GM23338 (cell line): Measurements from ENCODE around the gene SNN. TPM values are rescaled to one million over a fixed set of nuclear protein-coding genes. Genes with fewer than 3 reads are reported as not detected.

Experiments used
- ATAC-seq: fragments of 200-7000 bp; cut with Tn5 transposase; 3 replicates; pipeline ENCODE4 v1.9.1; 2020
- DNase-seq: peaks from one replicate; pipeline ENCODE4 v3.0.0-alpha.2; 2015; ENCODE audit warnings: low spot score
- H2AFZ ChIP-seq: fragments of 200-600 bp; sonication (generic); 2 replicates; pipeline ENCODE4 v1.8.0; 2016; ENCODE audit warnings: antibody characterized with exemption, mild to moderate bottlenecking, moderate library complexity
- H3F3A ChIP-seq: fragments of 200-600 bp; sonication (generic); replicated peaks from 2 replicates; pipeline ENCODE4 v1.8.0; 2017; ENCODE audit warnings: antibody characterized with exemption, mixed run types, low read depth
- H3K27ac ChIP-seq: fragments of 200-600 bp; sonication (generic); 2 replicates; pipeline ENCODE4 v1.6.1; 2016; ENCODE audit warnings: low read depth
- H3K27me3 ChIP-seq: fragments of 200-600 bp; sonication (generic); 2 replicates; pipeline ENCODE4 v1.8.0; 2016; ENCODE audit warnings: mild to moderate bottlenecking, mixed run types, moderate library complexity; ENCODE audit not compliant: insufficient read depth
- H3K36me3 ChIP-seq: fragments of 200-600 bp; sonication (generic); 2 replicates; pipeline ENCODE4 v1.8.0; 2016; ENCODE audit warnings: mild to moderate bottlenecking; ENCODE audit not compliant: insufficient read depth
- H3K4me1 ChIP-seq: fragments of 200-600 bp; sonication (generic); 2 replicates; pipeline ENCODE4 v1.8.0; 2016; ENCODE audit warnings: mild to moderate bottlenecking, moderate library complexity; ENCODE audit not compliant: insufficient read depth
- H3K4me2 ChIP-seq: fragments of 200-600 bp; sonication (generic); 2 replicates; pipeline ENCODE4 v1.7.1; 2017; ENCODE audit warnings: mixed run types
- H3K4me3 ChIP-seq: fragments of 200-600 bp; sonication (generic); 2 replicates; pipeline ENCODE4 v1.6.1; 2016; ENCODE audit warnings: mixed run types
- H3K79me2 ChIP-seq: fragments of 200-600 bp; sonication (generic); replicated peaks from 2 replicates; pipeline ENCODE4 v1.8.0; 2017; ENCODE audit warnings: mild to moderate bottlenecking; ENCODE audit not compliant: insufficient read depth
- H3K9me2 ChIP-seq: fragments of 200-600 bp; sonication (generic); 2 replicates; pipeline ENCODE4 v1.8.0; 2017; ENCODE audit not compliant: insufficient read depth
- H4K20me1 ChIP-seq: fragments of 200-600 bp; sonication (generic); replicated peaks from 2 replicates; pipeline ENCODE4 v1.8.0; 2017; ENCODE audit warnings: mild to moderate bottlenecking; ENCODE audit not compliant: insufficient read depth
- H3K27ac Mint-ChIP-seq: 2 replicates; pipeline ENCODE4 v1.8.0; 2020; ENCODE audit warnings: inconsistent platforms, mild to moderate bottlenecking, moderate library complexity, mixed read lengths
- H3K27me3 Mint-ChIP-seq: 3 replicates; pipeline ENCODE4 v1.8.0; 2022; ENCODE audit warnings: low read depth, mild to moderate bottlenecking, moderate library complexity, mixed read lengths, inconsistent platforms; ENCODE audit not compliant: insufficient read depth, poor library complexity
- H3K36me3 Mint-ChIP-seq: 3 replicates; pipeline ENCODE4 v1.8.0; 2021; ENCODE audit warnings: low read depth, mild to moderate bottlenecking, inconsistent platforms, moderate library complexity, mixed read lengths
- H3K4me1 Mint-ChIP-seq: 3 replicates; pipeline ENCODE4 v1.8.0; 2020; ENCODE audit warnings: mild to moderate bottlenecking, inconsistent platforms, mixed read lengths
- H3K4me3 Mint-ChIP-seq: 3 replicates; pipeline ENCODE4 v1.8.0; 2021; ENCODE audit warnings: moderate library complexity, mild to moderate bottlenecking, inconsistent platforms, mixed read lengths
- H3K9me3 Mint-ChIP-seq: 3 replicates; pipeline ENCODE4 v1.8.0; 2020; ENCODE audit warnings: moderate library complexity, mild to moderate bottlenecking, inconsistent platforms, mixed read lengths
- CREB1 ChIP-seq: fragments of 250-450 bp; sonication (Bioruptor Pico); IDR thresholded peaks from 2 replicates; pipeline ENCODE4 v1.5.0; 2020; ENCODE audit warnings: low read depth, mild to moderate bottlenecking, moderate library complexity
- CTCF ChIP-seq, 2 experiments: fragments of 200-600 bp in 1 of 2; sonication (generic) in 1 of 2; conservative IDR thresholded peaks; 2 replicates each; pipeline versions ENCODE4 v1.5.1 to v1.6.1; 2016 to 2017; ENCODE audit warnings: antibody characterized with exemption in 2 of 2, low read depth in 2 of 2, mild to moderate bottlenecking in 2 of 2, moderate library complexity in 1 of 2
- EZH2 ChIP-seq: fragments of 200-600 bp; sonication (generic); IDR thresholded peaks from one replicate; pipeline ENCODE4 v1.8.0; 2017; ENCODE audit warnings: antibody characterized with exemption, mild to moderate bottlenecking, low read depth; ENCODE audit not compliant: unreplicated experiment
- EZH2phosphoT487 ChIP-seq: fragments of 200-600 bp; sonication (generic); IDR thresholded peaks from one replicate; pipeline ENCODE4 v1.8.1; 2018; ENCODE audit warnings: antibody characterized with exemption; ENCODE audit not compliant: unreplicated experiment
- NANOG ChIP-seq: IDR thresholded peaks from 2 replicates; pipeline ENCODE4 v1.6.1; 2016; ENCODE audit warnings: antibody characterized with exemption, borderline replicate concordance
- POLR2AphosphoS5 ChIP-seq: IDR thresholded peaks from 2 replicates; pipeline ENCODE4 v1.6.1; 2016; ENCODE audit warnings: antibody characterized with exemption, low read depth
- ZNF114 ChIP-seq: fragments of 250-450 bp; sonication (Bioruptor Pico); IDR thresholded peaks from 2 replicates; pipeline ENCODE4 v1.5.0; 2020; ENCODE audit warnings: mild to moderate bottlenecking, moderate library complexity
- ZNF331 ChIP-seq: fragments of 250-450 bp; sonication (Bioruptor Pico); IDR thresholded peaks from 2 replicates; pipeline ENCODE4 v1.5.0; 2020; ENCODE audit warnings: low read depth, mild to moderate bottlenecking, moderate library complexity
- polyA plus RNA-seq: library from polyadenylated mRNA; unstranded; fragments of >200 nt; fragmentation: Nextera tagmentation; extraction: Ambion mirVana; gene quantifications from 2 replicates; pipeline ENCODE4 v1.2.1, GENCODE V29; 2016
- total RNA-seq: library from RNA; depleted of rRNA; stranded (reverse); fragments of >200 nt; shearing (Covaris generic); gene quantifications from 2 replicates; pipeline ENCODE4 v1.2.3, GENCODE V29; 2014
- TF ChIP-seq, protein P1 (sequence below): IDR thresholded peaks from one replicate; pipeline ENCODE4 v1.6.1; 2018; ENCODE audit warnings: antibody characterized with exemption; ENCODE audit not compliant: unreplicated experiment

Gene SNN
- total and polyA plus RNA-seq, 2 experiments from 2014 or later = 19.0 to 63.3 TPM

DNA sequence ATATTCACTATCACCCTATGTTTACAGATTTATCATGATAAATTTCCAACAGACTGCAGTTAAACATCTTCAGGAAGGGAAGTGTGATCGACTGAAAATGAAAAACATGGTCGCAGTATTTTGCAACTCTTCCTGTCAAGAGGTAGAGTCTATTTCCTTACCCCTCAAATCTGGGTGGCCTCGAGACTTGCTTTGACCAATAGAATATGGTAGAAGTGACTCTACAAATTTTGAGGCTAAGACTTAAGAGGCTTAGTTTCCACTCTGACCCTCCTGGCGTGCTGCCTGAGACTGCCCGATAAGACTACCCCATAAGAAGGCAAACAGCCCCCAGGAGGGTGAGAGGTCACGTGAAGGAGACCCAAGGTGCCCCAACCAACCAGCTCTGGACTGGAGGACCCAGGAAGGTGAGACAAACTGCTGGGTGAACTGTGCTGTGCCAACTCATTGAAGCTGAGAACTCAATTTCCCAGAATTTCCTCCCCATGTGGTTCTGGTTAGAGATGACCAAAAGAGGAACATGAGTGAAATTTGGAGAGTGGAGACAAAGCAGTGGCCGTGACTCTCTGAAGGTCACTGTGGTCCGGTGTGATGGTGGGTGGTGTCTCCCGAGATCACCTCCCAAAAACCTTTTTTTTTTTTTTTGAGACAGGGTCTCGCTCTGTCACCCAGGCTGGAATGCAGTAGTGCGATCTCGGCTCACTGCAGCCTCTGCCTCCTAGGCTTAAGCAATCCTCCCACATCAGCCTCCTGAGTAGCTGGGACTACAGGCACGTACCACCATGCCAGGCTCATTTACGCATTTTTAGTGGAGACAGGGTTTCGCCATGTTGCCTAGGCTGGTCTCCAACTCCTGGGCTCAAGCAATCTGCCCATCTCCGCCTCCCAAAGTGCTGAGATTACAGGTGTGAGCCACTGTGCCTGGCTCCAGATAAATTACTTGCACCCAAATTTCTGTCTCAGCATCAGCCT, 43.3 kb upstream of the SNN start:
- Mint-ChIP-seq H3K27ac (no peak overlapping the region), H3K27me3 (peaks cover 5% of the 10 kb centered on the region), H3K9me3 (peaks cover 4% of the 10 kb centered on the region; the same call in 1 of the 3 replicates), H3K36me3 (no peaks in the 10 kb centered on the region; the same call in 2 of the 3 replicates), H3K4me1 (peaks cover 10% of the 10 kb centered on the region), H3K4me3 (no peak overlapping the region; the same call in 2 of the 3 replicates)
- no peak for DNase-seq
- Histone ChIP-seq H3F3A (no peaks in the 10 kb centered on the region), H3K4me2 (no peak overlapping the region), H3K36me3 (no peaks in the 10 kb centered on the region), H3K79me2 (no peaks in the 10 kb centered on the region), H4K20me1 (no peaks in the 10 kb centered on the region), H3K9me2 (no peaks in the 10 kb centered on the region), H3K4me3 (no peak overlapping the region), H3K27me3 (no peaks in the 10 kb centered on the region), H3K27ac (no peak overlapping the region), H2AFZ (no peak overlapping the region), H3K4me1 (peaks cover 7% of the 10 kb centered on the region; the same call in 1 of the 2 replicates)
- no peak for TF ChIP-seq EZH2phosphoT487
- TF ChIP-seq NANOG = no peak
- TF ChIP-seq, protein P1, sequence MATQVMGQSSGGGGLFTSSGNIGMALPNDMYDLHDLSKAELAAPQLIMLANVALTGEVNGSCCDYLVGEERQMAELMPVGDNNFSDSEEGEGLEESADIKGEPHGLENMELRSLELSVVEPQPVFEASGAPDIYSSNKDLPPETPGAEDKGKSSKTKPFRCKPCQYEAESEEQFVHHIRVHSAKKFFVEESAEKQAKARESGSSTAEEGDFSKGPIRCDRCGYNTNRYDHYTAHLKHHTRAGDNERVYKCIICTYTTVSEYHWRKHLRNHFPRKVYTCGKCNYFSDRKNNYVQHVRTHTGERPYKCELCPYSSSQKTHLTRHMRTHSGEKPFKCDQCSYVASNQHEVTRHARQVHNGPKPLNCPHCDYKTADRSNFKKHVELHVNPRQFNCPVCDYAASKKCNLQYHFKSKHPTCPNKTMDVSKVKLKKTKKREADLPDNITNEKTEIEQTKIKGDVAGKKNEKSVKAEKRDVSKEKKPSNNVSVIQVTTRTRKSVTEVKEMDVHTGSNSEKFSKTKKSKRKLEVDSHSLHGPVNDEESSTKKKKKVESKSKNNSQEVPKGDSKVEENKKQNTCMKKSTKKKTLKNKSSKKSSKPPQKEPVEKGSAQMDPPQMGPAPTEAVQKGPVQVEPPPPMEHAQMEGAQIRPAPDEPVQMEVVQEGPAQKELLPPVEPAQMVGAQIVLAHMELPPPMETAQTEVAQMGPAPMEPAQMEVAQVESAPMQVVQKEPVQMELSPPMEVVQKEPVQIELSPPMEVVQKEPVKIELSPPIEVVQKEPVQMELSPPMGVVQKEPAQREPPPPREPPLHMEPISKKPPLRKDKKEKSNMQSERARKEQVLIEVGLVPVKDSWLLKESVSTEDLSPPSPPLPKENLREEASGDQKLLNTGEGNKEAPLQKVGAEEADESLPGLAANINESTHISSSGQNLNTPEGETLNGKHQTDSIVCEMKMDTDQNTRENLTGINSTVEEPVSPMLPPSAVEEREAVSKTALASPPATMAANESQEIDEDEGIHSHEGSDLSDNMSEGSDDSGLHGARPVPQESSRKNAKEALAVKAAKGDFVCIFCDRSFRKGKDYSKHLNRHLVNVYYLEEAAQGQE = no peak
- no peak for ATAC-seq

DNA sequence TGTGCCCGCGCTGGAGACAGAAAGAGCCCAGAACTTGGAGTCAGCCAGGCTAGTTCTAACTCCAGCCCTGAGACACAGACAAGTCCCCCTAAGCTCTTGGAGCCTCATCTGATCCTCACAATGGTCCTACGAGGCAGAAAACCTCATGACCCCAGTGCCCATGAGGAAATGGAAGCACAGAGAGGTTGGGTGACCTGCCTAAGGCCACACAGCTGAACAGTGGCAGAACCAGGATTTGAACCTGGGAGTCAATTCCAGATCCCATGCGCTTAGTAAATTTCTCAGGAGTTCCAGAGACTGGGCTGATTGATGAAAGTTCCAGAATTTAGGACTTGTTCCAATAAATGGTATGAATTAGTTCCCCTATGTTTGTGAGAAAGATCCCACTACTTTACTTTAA, 42.5 kb upstream of the SNN start:
- no peaks in the 10 kb centered on the region for H3K36me3 Mint-ChIP-seq
- H3K27ac Mint-ChIP-seq = no peak overlapping the region
- Histone ChIP-seq H3K4me2 (no peak overlapping the region), H3K4me1 (peaks cover 7% of the 10 kb centered on the region; the same call in 1 of the 2 replicates), H3K79me2 (no peaks in the 10 kb centered on the region), H3K27me3 (no peaks in the 10 kb centered on the region), H3K9me2 (no peaks in the 10 kb centered on the region), H3F3A (no peaks in the 10 kb centered on the region), H2AFZ (no peak overlapping the region), H3K4me3 (no peak overlapping the region), H3K27ac (no peak overlapping the region), H3K36me3 (no peaks in the 10 kb centered on the region), H4K20me1 (no peaks in the 10 kb centered on the region)
- no peak for DNase-seq
- TF ChIP-seq EZH2 (no peak), ZNF114 (CRISPR knock-in tag) (no peak), CTCF (conservative IDR thresholded peaks at IDR 0.05; ENCODE audit: low read depth in 2 of 2) (no peak), ZNF331 (no peak), CREB1 (CRISPR knock-in tag) (no peak), POLR2AphosphoS5 (no peak), NANOG (no peak), EZH2phosphoT487 (no peak)
- peaks cover 9% of the 10 kb centered on the region for H3K27me3 Mint-ChIP-seq
- H3K9me3 Mint-ChIP-seq = no peaks in the 10 kb centered on the region
- no peak for ATAC-seq
- no peak overlapping the region for H3K4me3 Mint-ChIP-seq
- peaks cover 10% of the 10 kb centered on the region for H3K4me1 Mint-ChIP-seq
